DOHH2 (cell line): ENCODE results near the gene ACTN1.

Experiments
- H3F3A ChIP-seq: fragments of 200-600 bp; sonication (generic), shearing (Covaris generic); 2 replicates; pipeline ENCODE4 v1.6.0; 2016; ENCODE audit warnings: antibody characterized with exemption, mild to moderate bottlenecking; ENCODE audit not compliant: control insufficient read depth, insufficient read depth
- H3K27ac ChIP-seq: fragments of 200-600 bp; sonication (generic); 2 replicates; pipeline ENCODE4 v1.5.1; 2014; ENCODE audit warnings: low read depth, mild to moderate bottlenecking, low read length, moderate library complexity
- H3K27me3 ChIP-seq: fragments of 200-600 bp; sonication (generic); 2 replicates; pipeline ENCODE4 v1.6.1; 2014; ENCODE audit warnings: mild to moderate bottlenecking, low read length, mixed read lengths; ENCODE audit not compliant: control insufficient read depth
- H3K36me3 ChIP-seq: fragments of 200-600 bp; sonication (generic); 2 replicates; pipeline ENCODE4 v1.6.1; 2014; ENCODE audit warnings: mild to moderate bottlenecking, low read length, moderate library complexity, mixed read lengths; ENCODE audit not compliant: control insufficient read depth
- H3K4me1 ChIP-seq: fragments of 200-600 bp; sonication (generic); 2 replicates; pipeline ENCODE4 v1.6.1; 2014; ENCODE audit warnings: mild to moderate bottlenecking, low read length, mixed read lengths; ENCODE audit not compliant: control insufficient read depth
- H3K4me2 ChIP-seq: fragments of 200-600 bp; sonication (generic); 2 replicates; pipeline ENCODE4 v1.6.0; 2014; ENCODE audit warnings: mild to moderate bottlenecking, low read length, moderate library complexity
- H3K4me3 ChIP-seq: fragments of 200-600 bp; sonication (generic); 2 replicates; pipeline ENCODE4 v1.5.1; 2014; ENCODE audit warnings: mild to moderate bottlenecking, low read length, mixed read lengths
- H3K79me2 ChIP-seq: fragments of 200-600 bp; sonication (generic); 2 replicates; pipeline ENCODE4 v1.6.1; 2014; ENCODE audit warnings: mild to moderate bottlenecking, low read length, mixed read lengths; ENCODE audit not compliant: control insufficient read depth
- H3K9me2 ChIP-seq: fragments of 200-600 bp; sonication (generic); replicated peaks from 2 replicates; pipeline ENCODE4 v1.6.1; 2014; ENCODE audit warnings: mild to moderate bottlenecking, low read length, mixed read lengths; ENCODE audit not compliant: control insufficient read depth
- H3K9me3 ChIP-seq: fragments of 200-600 bp; sonication (generic); 2 replicates; pipeline ENCODE4 v1.6.1; 2014; ENCODE audit warnings: antibody characterized with exemption, low read length, mixed read lengths; ENCODE audit not compliant: control insufficient read depth, insufficient read depth
- H4K20me1 ChIP-seq: fragments of 200-600 bp; sonication (generic); 2 replicates; pipeline ENCODE4 v1.6.0; 2014; ENCODE audit warnings: low read depth, mild to moderate bottlenecking, antibody characterized with exemption, low read length, moderate library complexity; ENCODE audit not compliant: control insufficient read depth, insufficient read depth
- CTCF ChIP-seq: fragments of 200-600 bp; sonication (generic); IDR thresholded peaks from one replicate; pipeline ENCODE4 v1.5.1; 2014; ENCODE audit warnings: antibody characterized with exemption, mild to moderate bottlenecking, low read depth, low read length; ENCODE audit not compliant: poor library complexity, severe bottlenecking
- EZH2phosphoT487 ChIP-seq: fragments of 200-600 bp; sonication (generic); IDR thresholded peaks from 2 replicates; pipeline ENCODE4 v1.6.1; 2017; ENCODE audit warnings: borderline replicate concordance, mild to moderate bottlenecking, antibody characterized with exemption, low read length, moderate library complexity, mixed read lengths

ACTN1 gene

GRCh38 chr14:68922886-68923285 lies 56.2 kb downstream of the ACTN1 start:
- Histone ChIP-seq H3K27me3 (peaks cover 8% of the 10 kb centered on the region), H3K79me2 (no peaks in the 10 kb centered on the region), H3K27ac (no peak overlapping the region)

GRCh38 chr14:68922201-68922621 lies 56.9 kb downstream of the ACTN1 start:
- Histone ChIP-seq H3K4me1 (no peaks in the 10 kb centered on the region), H3K4me3 (no peak overlapping the region), H4K20me1 (no peaks in the 10 kb centered on the region), H3K79me2 (no peaks in the 10 kb centered on the region), H3K9me2 (no peaks in the 10 kb centered on the region), H3K36me3 (no peaks in the 10 kb centered on the region), H3F3A (no peaks in the 10 kb centered on the region), H3K9me3 (peaks cover 16% of the 10 kb centered on the region; the same call in 1 of the 2 replicates), H3K27me3 (peaks cover 7% of the 10 kb centered on the region), H3K27ac (no peak overlapping the region), H3K4me2 (no peak overlapping the region)
- TF ChIP-seq EZH2phosphoT487 = no peak
- TF ChIP-seq CTCF = no peak

More at GRCh38 chr14:68922886-68923285, 56.2 kb downstream of the ACTN1 start:
- TF ChIP-seq CTCF (no peak), EZH2phosphoT487 (no peak)
- H3K4me2 ChIP-seq = no peak overlapping the region
- peaks cover 16% of the 10 kb centered on the region; the same call in 1 of the 2 replicates for H3K9me3 ChIP-seq
- no peaks in the 10 kb centered on the region for H3K36me3 ChIP-seq
- no peaks in the 10 kb centered on the region for H3K9me2 ChIP-seq
- no peaks in the 10 kb centered on the region for H3F3A ChIP-seq
- H3K4me3 ChIP-seq = no peak overlapping the region
- H4K20me1 ChIP-seq = no peaks in the 10 kb centered on the region
- no peaks in the 10 kb centered on the region for H3K4me1 ChIP-seq

- H3K4me3 ChIP-seq = no peak overlapping the region
- H3K9me3 ChIP-seq = peaks cover 15% of the 10 kb centered on the region; the same call in 1 of the 2 replicates
- H3K4me1 ChIP-seq = no peaks in the 10 kb centered on the region
- no peaks in the 10 kb centered on the region for H3F3A ChIP-seq
- no peak overlapping the region for H3K4me2 ChIP-seq
- no peaks in the 10 kb centered on the region for H3K36me3 ChIP-seq
- no peaks in the 10 kb centered on the region for H3K79me2 ChIP-seq
- no peaks in the 10 kb centered on the region for H4K20me1 ChIP-seq
- TF ChIP-seq CTCF = no peak
- TF ChIP-seq EZH2phosphoT487 = no peak
- no peak overlapping the region for H3K27ac ChIP-seq
- 0 out of 2 replicates have a peak, but pooled peaks cover 7% of the 10 kb centered on the region for H3K27me3 ChIP-seq
- H3K9me2 ChIP-seq = no peaks in the 10 kb centered on the region
Observed at GRCh38 chr14:68921666-68922065, 57.4 kb downstream of the ACTN1 start.
